Measurements from ENCODE around the gene GLP1R. TPM values are rescaled to one million over a fixed set of nuclear protein-coding genes. Genes with fewer than 3 reads are reported as not detected.

The GLP1R gene
- total RNA-seq, 1 experiment from 2014 or later: 0.85 TPM

GRCh38 chr6:39079197-39080125, 30.9 kb downstream of the GLP1R start:
- Histone ChIP-seq H3K27ac (ENCODE audit: insufficient read length, low read depth, low read length) (no peak overlapping the region), H2BK5ac (ENCODE audit: insufficient read length, low read length) (no peak overlapping the region), H3K18ac (ENCODE audit: insufficient read length, low read depth, low read length) (no peak overlapping the region), H3K9me3 (ENCODE audit: control insufficient read depth, low read depth, low read length) (no peaks in the 10 kb centered on the region), H3K4ac (ENCODE audit: low read depth, low read length) (no peak overlapping the region), H3K79me2 (ENCODE audit: insufficient read depth, low read length) (no peaks in the 10 kb centered on the region), H2BK15ac (ENCODE audit: low read depth, low read length) (no peak overlapping the region), H3K4me2 (ENCODE audit: insufficient read depth, insufficient read length, low read length) (no peak overlapping the region), H3K56ac (ENCODE audit: insufficient read length, low read depth, low read length) (no peak overlapping the region), H3K9ac (ENCODE audit: extremely low read depth, insufficient read length, low read length) (no peak overlapping the region), H2BK12ac (ENCODE audit: insufficient read length, low read depth, low read length) (no peak overlapping the region), H4K5ac (ENCODE audit: insufficient read length, low read depth, low read length) (no peak overlapping the region), H3K79me1 (ENCODE audit: insufficient read depth, low read depth, low read length, poor library complexity, severe bottlenecking) (no peaks in the 10 kb centered on the region), H2AK5ac (ENCODE audit: insufficient read length, low read length) (no peak overlapping the region), H4K20me1 (ENCODE audit: control insufficient read depth, insufficient read depth, insufficient read length) (no peaks in the 10 kb centered on the region), H3T11ph (ENCODE audit: low read length) (no peak overlapping the region), H3K27me3 (ENCODE audit: insufficient read depth, low read length) (no peaks in the 10 kb centered on the region), H4K8ac (replicated peaks; ENCODE audit: insufficient read length, low read depth, low read length) (no peak overlapping the region), H3K23ac (ENCODE audit: insufficient read length, low read depth, low read length) (no peak overlapping the region), H2BK20ac (ENCODE audit: low read depth, low read length, poor library complexity, severe bottlenecking) (no peak overlapping the region), H3K4me1 (ENCODE audit: insufficient read depth, low read length) (no peaks in the 10 kb centered on the region), H2BK120ac (ENCODE audit: low read depth, low read length, poor library complexity, severe bottlenecking) (no peak overlapping the region), H3K23me2 (ENCODE audit: insufficient read length, low read depth, low read length, poor library complexity, severe bottlenecking) (no peaks in the 10 kb centered on the region), H2AFZ (ENCODE audit: low read length) (no peak overlapping the region), H4K91ac (ENCODE audit: insufficient read length, low read depth, low read length) (no peak overlapping the region), H3K14ac (ENCODE audit: insufficient read depth, low read length) (no peak overlapping the region)
- Mint-ChIP-seq H3K9me3 (no peaks in the 10 kb centered on the region), H3K36me3 (ENCODE audit: insufficient read depth in 1 of 3, low read depth in 3 of 3) (no peaks in the 10 kb centered on the region; a peak in 1 of 7 replicates), H3K27me3 (ENCODE audit: low read depth) (peaks cover 19% of the 10 kb centered on the region), H3K4me3 (no peak overlapping the region), H3K4me1 (peaks cover 15 to 17% of the 10 kb centered on the region in 2 experiments; a peak in 3 of 4 replicates), H3K27ac (peak overlapping the region in 1 of 3 experiments; percentile 22; a peak in 1 of 7 replicates)
- TF ChIP-seq CTCF (conservative IDR thresholded peaks at IDR 0.05): no peak
- DNase-seq: peak; percentile 14
- no CpG with 5 or more reads among the region's 8 CpGs for WGBS (ENCODE audit: extremely low coverage, insufficient read length, low lambda C conversion rate)
